K562 (cell line): Measurements from ENCODE around the gene INPP4B. TPM values are rescaled to one million over a fixed set of nuclear protein-coding genes. Genes with fewer than 3 reads are reported as not detected.

Source experiments
- ATAC-seq: fragments of 200-7000 bp; cut with Tn5 transposase; 3 replicates; pipeline ENCODE4 v1.9.1; 2020; ENCODE audit warnings: moderate library complexity
- BruUV-seq: library from RNA; stranded (reverse); fragments of 400-500 nt; replicated peaks from 2 replicates; lab custom pipeline; 2021; lab: Mats Ljungman, UMichigan
- CTCF ChIA-PET: fragments of 300-600 bp; formaldehyde crosslinking; extraction: SDS; loops from one replicate; lab custom pipeline; 2021; ENCODE audit warnings: low intra/inter-chr PET ratio; lab: Yijun Ruan, JAX
- POLR2A ChIA-PET: fragments of 300-600, 350-650 bp; sonication (Branson Sonifier 250); formaldehyde crosslinking; extraction: SDS; loops from one replicate; lab custom pipeline; 2021; ENCODE audit warnings: antibody characterized with exemption, inconsistent platforms; lab: Yijun Ruan, JAX
- DNase-seq, 4 experiments: peaks; one replicate each; pipeline versions ENCODE4 v3.0.0 to v3.0.0-alpha.2; 2011 to 2018; ENCODE audit warnings: low spot score in 3 of 4, mixed read lengths in 3 of 4; ENCODE audit errors: extremely low read depth in 1 of 4
- FAIRE-seq: peaks from 2 replicates; lab custom pipeline; 2011; peaks lifted over from hg19 to GRCh38; lab: Jason Lieb, UNC
- H2AFZ ChIP-seq: 2 replicates; pipeline ENCODE4 v1.6.0; 2011; ENCODE audit warnings: low read depth, low read length, control low read depth, inconsistent platforms
- H3K27ac ChIP-seq: fragments of 200-600 bp; 3 replicates; pipeline ENCODE4 v1.8.0; 2011; ENCODE audit warnings: low read depth, mild to moderate bottlenecking, control low read depth, inconsistent platforms, low read length, moderate library complexity, mixed read lengths; ENCODE audit errors: extremely low read depth
- H3K27me3 ChIP-seq, 2 experiments: fragments of 300-600 bp in 1 of 2; 2 replicates in 1 of 2; 3 replicates in 1 of 2; pipeline versions ENCODE4 v1.6.0 to v1.8.0; 2011; ENCODE audit warnings: inconsistent platforms in 2 of 2, low read length in 2 of 2, mild to moderate bottlenecking in 1 of 2, mixed read lengths in 1 of 2, moderate library complexity in 1 of 2; ENCODE audit not compliant: control insufficient read depth in 2 of 2, insufficient read depth in 2 of 2
- H3K36me3 ChIP-seq: fragments of 300-600 bp; 3 replicates; pipeline ENCODE4 v1.8.0; 2011; ENCODE audit warnings: mild to moderate bottlenecking, low read length, inconsistent platforms; ENCODE audit not compliant: control insufficient read depth, insufficient read depth
- H3K4me1 ChIP-seq, 2 experiments: fragments of 200-600 bp in 1 of 2; replicated peaks in 1 of 2; 2 replicates in 1 of 2; 3 replicates in 1 of 2; pipeline versions ENCODE4 v1.5.1 to v1.8.0; 2011; ENCODE audit warnings: inconsistent platforms in 2 of 2, low read length in 2 of 2, mild to moderate bottlenecking in 1 of 2, mixed read lengths in 1 of 2, moderate library complexity in 1 of 2; ENCODE audit not compliant: control insufficient read depth in 2 of 2, insufficient read depth in 2 of 2
- H3K4me2 ChIP-seq: 2 replicates; pipeline ENCODE4 v1.6.1; 2011; ENCODE audit warnings: low read length, control low read depth, inconsistent platforms, mixed read lengths; ENCODE audit not compliant: insufficient read depth
- H3K4me3 ChIP-seq: fragments of 200-600 bp; sonication (generic), shearing (Covaris generic); 2 replicates; pipeline ENCODE4 v1.5.1; 2016; ENCODE audit warnings: control low read depth, inconsistent platforms
- H3K79me2 ChIP-seq: fragments of 200-600 bp; 3 replicates; pipeline ENCODE4 v1.8.0; 2011; ENCODE audit warnings: low read length, inconsistent platforms; ENCODE audit not compliant: control insufficient read depth, insufficient read depth
- H3K9ac ChIP-seq, 2 experiments: 2 replicates each; pipeline versions ENCODE4 v1.6.0 to v1.6.1; 2011; ENCODE audit warnings: low read depth in 2 of 2, low read length in 2 of 2, control low read depth in 1 of 2, inconsistent platforms in 1 of 2, mild to moderate bottlenecking in 1 of 2, mixed read lengths in 1 of 2; ENCODE audit not compliant: insufficient read depth in 1 of 2
- H3K9me1 ChIP-seq: one replicate; pipeline ENCODE4 v1.6.0; 2011; ENCODE audit warnings: inconsistent platforms, mild to moderate bottlenecking, low read length, moderate library complexity; ENCODE audit not compliant: control insufficient read depth, insufficient read depth
- H3K9me3 ChIP-seq: replicated peaks from 2 replicates; pipeline ENCODE4 v1.5.1; 2011; ENCODE audit warnings: low read depth, low read length, inconsistent platforms; ENCODE audit not compliant: control insufficient read depth, insufficient read depth
- H4K20me1 ChIP-seq: replicated peaks from 2 replicates; pipeline ENCODE4 v1.6.1; 2011; ENCODE audit warnings: low read length, inconsistent platforms, mixed read lengths; ENCODE audit not compliant: control insufficient read depth, insufficient read depth
- CBX8 ChIP-seq: fragments of 200-600 bp; sonication (generic); IDR thresholded peaks from 2 replicates; pipeline ENCODE4 v1.6.1; 2012; ENCODE audit warnings: borderline replicate concordance, mixed run types, low read depth, mild to moderate bottlenecking, moderate library complexity, mixed read lengths, low read length, control low read depth, inconsistent platforms; ENCODE audit not compliant: poor library complexity, severe bottlenecking; ENCODE audit errors: extremely low read depth
- KDM2B ChIP-seq: fragments of 250-450 bp; sonication (Bioruptor Pico); IDR thresholded peaks from 2 replicates; pipeline ENCODE4 v1.8.0; 2021; ENCODE audit warnings: mild to moderate bottlenecking, moderate library complexity
- PBX2 ChIP-seq, 2 experiments: IDR thresholded peaks in 1 of 2; conservative IDR thresholded peaks in 1 of 2; 2 replicates each; pipeline ENCODE4 v1.6.1; 2016; ENCODE audit warnings: low read depth in 2 of 2, mild to moderate bottlenecking in 1 of 2, missing compliant biosample characterization in 1 of 2, missing genetic modification characterization in 1 of 2, moderate library complexity in 1 of 2
- TARDBP ChIP-seq: fragments of 450-650 bp; IDR thresholded peaks from 2 replicates; pipeline ENCODE4 v1.6.1; 2016
- TCFL5 ChIP-seq: fragments of 250-450 bp; sonication (Bioruptor Pico); conservative IDR thresholded peaks from 2 replicates; pipeline ENCODE4 v1.6.1; 2021; ENCODE audit warnings: mild to moderate bottlenecking, moderate library complexity, matching md5 sums
- TSHZ1 ChIP-seq: fragments of 250-450 bp; sonication (Bioruptor Pico); IDR thresholded peaks from 2 replicates; pipeline ENCODE4 v1.4.0; 2020; ENCODE audit warnings: mild to moderate bottlenecking, moderate library complexity
- ZBTB17 ChIP-seq: fragments of 450-650 bp; formaldehyde crosslinking; IDR thresholded peaks from 2 replicates; pipeline ENCODE4 v1.4.0; 2020; ENCODE audit warnings: mild to moderate bottlenecking
- ZBTB49 ChIP-seq: sonication (generic); formaldehyde crosslinking; IDR thresholded peaks from 2 replicates; pipeline ENCODE4 v1.8.0; 2022; ENCODE audit warnings: missing genetic modification reagents, mild to moderate bottlenecking, borderline replicate concordance
- ZNF277 ChIP-seq: fragments of 250-450 bp; sonication (Bioruptor Pico); IDR thresholded peaks from 2 replicates; pipeline ENCODE4 v1.8.0; 2022; ENCODE audit warnings: inconsistent platforms, mild to moderate bottlenecking, moderate library complexity, borderline replicate concordance
- ZNF644 ChIP-seq: fragments of 200-800 bp; sonication (Bioruptor generic); IDR thresholded peaks from 2 replicates; pipeline ENCODE4 v1.6.1; 2016; ENCODE audit warnings: low read depth, missing genetic modification characterization, missing compliant biosample characterization
- ZNF764 ChIP-seq: fragments of 250-450 bp; sonication (Bioruptor Pico); IDR thresholded peaks from 2 replicates; pipeline ENCODE4 v1.4.0; 2020; ENCODE audit warnings: low read depth, mild to moderate bottlenecking, moderate library complexity
- WGBS: fragments of 100-300 bp; shearing (Covaris generic); methylation state at CpG from one replicate; pipeline ENCODE4 v1.1.6; 2016; ENCODE audit warnings: low coverage, mixed read lengths; ENCODE audit not compliant: insufficient coverage; ENCODE audit errors: missing lambda C conversion rate; 5-methylcytosine and 5-hydroxymethylcytosine counted together
- in situ Hi-C: fragments of 300-500 bp; cut with MboI; formaldehyde crosslinking; loops from 4 replicates; pipeline ENCODE4 v1.15.0; 2018; ENCODE audit warnings: inconsistent platforms, mixed read lengths
- intact Hi-C: fragments of 100-400 bp; cut with micrococcal nuclease; formaldehyde crosslinking; loops from 2 replicates; pipeline ENCODE4 v1.14.2; 2022
- polyA plus RNA-seq, 8 experiments: library from polyadenylated mRNA; depleted of rRNA in 4 of 8; stranded (reverse) in 5 of 8; unstranded in 3 of 8; fragments of >200 nt; fragmentation: Nextera tagmentation in 2 of 8; fragmentation: Illumina TruSeq in 1 of 8; extraction: Ambion mirVana in 2 of 8; extraction: Trizol in 1 of 8; gene quantifications; 2 replicates each; pipeline versions ENCODE4 v1.2.1 to v1.2.3, GENCODE V29; 2011 to 2014; ENCODE audit warnings: inconsistent platforms in 1 of 8, missing spikeins in 1 of 8
- total RNA-seq, 7 experiments: library from RNA; depleted of rRNA in 6 of 7; stranded (reverse); fragments of >200 nt in 6 of 7; fragmentation: Illumina TruSeq in 2 of 7; extraction: Trizol in 2 of 7; gene quantifications; 2 replicates each; pipeline versions ENCODE4 v1.2.1 to v1.2.3, GENCODE V29; 2011 to 2021; ENCODE audit warnings: low replicate concordance in 1 of 7

Gene INPP4B
- total and polyA plus RNA-seq, 9 of the 15 experiments (the other 6 are each of a cell fraction or from before 2014, with no cell fraction given) = 0.04 to 0.11 TPM; not detected in 7

- ChIA-PET POLR2A (no interaction called here), CTCF (no interaction called here)
- H3K4me2 ChIP-seq = no peak overlapping the region
- FAIRE-seq = no peak
- in situ Hi-C loops (no loop called here), intact Hi-C loops (no loop called here)
- H3K9me3 ChIP-seq = no peaks in the 10 kb centered on the region
- 4% methylated on average over 2 of the region's 2 CpGs for WGBS
- H3K4me1 ChIP-seq = no peaks in the 10 kb centered on the region
- BruUV-seq = no TSS peak
- H4K20me1 ChIP-seq = no peaks in the 10 kb centered on the region
- H2AFZ ChIP-seq = no peak overlapping the region
- H3K4me3 ChIP-seq = no peak overlapping the region
- H3K9me1 ChIP-seq = no peaks in the 10 kb centered on the region
- no peaks in the 10 kb centered on the region for H3K36me3 ChIP-seq
- no peak overlapping the region for H3K27ac ChIP-seq
- H3K79me2 ChIP-seq = no peaks in the 10 kb centered on the region
- no peak for DNase-seq
- no peak overlapping the region for H3K9ac ChIP-seq
- H3K27me3 ChIP-seq = no peaks in the 10 kb centered on the region
- ATAC-seq = no peak
- TF ChIP-seq ZNF277 (CRISPR knock-in tag) (no peak), ZBTB17 (no peak), ZNF644 (tag) (no peak), ZNF764 (no peak), KDM2B (CRISPR knock-in tag) (no peak), TSHZ1 (CRISPR knock-in tag) (no peak), CBX8 (no peak), ZBTB49 (CRISPR knock-in tag) (no peak), PBX2 (CRISPR knock-in tag; IDR thresholded peaks at IDR 0.05; ENCODE audit: low read depth) (no peak), PBX2 (tag; conservative IDR thresholded peaks at IDR 0.05; ENCODE audit: low read depth) (no peak), TCFL5 (CRISPR knock-in tag) (no peak), TARDBP (no peak)
These were observed 406.0 kb downstream of the INPP4B start for GRCh38 chr4:142440093-142440492.
